NCI-H1417 (cell line): ENCODE results near the gene FAM20B.
"Not testable (repeated sequence)": the region's sequence is repeated elsewhere in the genome, so short reads cannot be mapped to it uniquely, and the experiment has no call there.

Source experiments
- DNase-seq, 3 experiments: peaks; one replicate each; lab custom pipeline; 2025; lab: John Stamatoyannopoulos, UW

FAM20B gene

GRCh38 chr1:179023946-179024650, 1.6 kb upstream of the FAM20B start:
- DNase-seq, result no peak

GRCh38 chr1:179025975-179026812, 500 bp downstream of the FAM20B start:
- peak; percentile 92 to 97 (median 92) for DNase-seq

- peak in 2 of 3 experiments; percentile 40 to 54 for DNase-seq
These were observed 1.3 kb downstream of the FAM20B start for GRCh38 chr1:179026813-179027669.

GRCh38 chr1:179029321-179029759, 3.6 kb downstream of the FAM20B start:
- DNase-seq, result no peak

- DNase-seq, result no peak
These were observed 4.4 kb downstream of the FAM20B start for GRCh38 chr1:179030130-179030529.

GRCh38 chr1:179030683-179031082, 5.0 kb downstream of the FAM20B start:
- DNase-seq, result no peak

- DNase-seq, result no peak
These were observed 5.6 kb downstream of the FAM20B start for GRCh38 chr1:179031284-179031683.

GRCh38 chr1:179031855-179032513, 6.3 kb downstream of the FAM20B start:
- no peak for DNase-seq

- DNase-seq, result no peak
These were observed 9.0 kb downstream of the FAM20B start for GRCh38 chr1:179034720-179035119.

GRCh38 chr1:179036844-179037465, 11.3 kb downstream of the FAM20B start:
- DNase-seq, result no peak

- peak in 1 of 3 experiments; percentile 56 for DNase-seq
These were observed 13.0 kb downstream of the FAM20B start for GRCh38 chr1:179038528-179039281.

- DNase-seq, result not testable (repeated sequence)
These were observed 13.9 kb downstream of the FAM20B start for GRCh38 chr1:179039502-179040174.

GRCh38 chr1:179040175-179040551, 14.5 kb downstream of the FAM20B start:
- DNase-seq, result peak in 1 of 3 experiments; percentile 29

GRCh38 chr1:179042087-179042486, 16.4 kb downstream of the FAM20B start:
- no peak for DNase-seq

GRCh38 chr1:179042700-179043099, 17.0 kb downstream of the FAM20B start:
- no peak for DNase-seq

- DNase-seq, result no peak
These were observed 17.6 kb downstream of the FAM20B start for GRCh38 chr1:179043266-179043665.

GRCh38 chr1:179043907-179044306, 18.2 kb downstream of the FAM20B start:
- no peak for DNase-seq

- DNase-seq, result peak in 1 of 3 experiments; percentile 50
These were observed 21.3 kb downstream of the FAM20B start for GRCh38 chr1:179046808-179047635.

- peak; percentile 35 to 98 (median 78) for DNase-seq
These were observed 21.9 kb downstream of the FAM20B start for GRCh38 chr1:179047636-179047997.
